Astrocyte of the spinal cord (primary cell): ENCODE data around the gene FBXL7.
A peak's percentile ranks its signal among the peaks of the same experiment; 100 is the strongest.

Experiments
- DNase-seq: peaks from one replicate; pipeline ENCODE4 v3.0.0; 2011; ENCODE audit warnings: low read depth, low spot score
- H3K4me3 ChIP-seq: 2 replicates; pipeline ENCODE4 v1.5.1; 2011; ENCODE audit warnings: low read depth, mild to moderate bottlenecking, low read length, moderate library complexity
- CTCF ChIP-seq: IDR thresholded peaks from 2 replicates; pipeline ENCODE4 v1.5.1; 2012; ENCODE audit warnings: low read depth, mild to moderate bottlenecking, low read length, inconsistent platforms
- in situ Hi-C: cut with HindIII; loops from 2 replicates; pipeline ENCODE4 v1.10.0; 2017; ENCODE audit warnings: low sequenced_read_pairs

Gene FBXL7

GRCh38 chr5:15499528-15500324 lies at the start of gene FBXL7:
Gene FBXL7 (plus strand): TSS chr5:15500180.
- TF ChIP-seq CTCF = peak; percentile 19
- in situ Hi-C loops = no loop called here
- peak; percentile 85 for DNase-seq
- peak within 1 kb of the TSS; percentile 60 for H3K4me3 ChIP-seq

DNA sequence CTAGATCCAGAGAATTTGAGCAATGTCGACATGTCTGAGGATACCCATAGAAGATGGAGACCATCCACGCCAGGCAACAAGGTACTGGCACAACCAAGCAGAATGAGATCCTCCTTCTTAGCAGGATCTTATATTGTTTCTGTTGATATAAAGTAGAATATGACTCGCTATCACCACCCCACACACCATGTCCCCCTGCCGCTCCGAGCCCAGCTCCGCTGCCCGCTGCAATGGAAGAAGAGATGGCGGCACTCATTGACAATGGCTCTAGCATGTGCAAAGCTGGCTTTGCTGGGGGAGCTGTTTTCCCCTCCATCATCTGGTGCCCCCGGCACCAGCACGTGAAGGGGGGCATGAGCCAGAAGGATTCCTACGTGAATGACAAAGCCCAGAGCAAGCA lies 49.5 kb upstream of the FBXL7 start:
- in situ Hi-C loops = no loop called here
- TF ChIP-seq CTCF = no peak
- no peak overlapping the region for H3K4me3 ChIP-seq
- DNase-seq = no peak

DNA sequence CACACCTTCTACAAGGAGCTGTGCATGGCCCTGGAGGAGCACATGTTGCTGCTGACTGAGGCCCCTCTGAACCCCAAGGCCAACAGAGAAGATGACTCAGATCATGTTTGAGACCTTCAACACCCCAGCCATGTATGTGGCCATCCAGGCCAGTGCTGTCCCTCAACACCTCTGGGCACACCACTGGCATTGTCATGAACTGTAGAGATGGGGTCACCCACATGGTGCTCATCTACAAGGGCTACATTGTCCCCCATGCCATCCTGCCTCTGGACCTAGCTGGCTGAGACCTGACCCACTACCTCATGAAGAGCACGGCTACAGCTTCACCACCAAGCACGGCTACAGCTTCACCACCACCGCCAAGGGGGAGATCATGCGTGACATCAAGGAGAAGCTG lies 49.0 kb upstream of the FBXL7 start:
- TF ChIP-seq CTCF = no peak
- DNase-seq = no peak
- H3K4me3 ChIP-seq = no peak overlapping the region
- in situ Hi-C loops = no loop called here

- DNase-seq = peak; percentile 18
- H3K4me3 ChIP-seq = no peak overlapping the region
- no peak for TF ChIP-seq CTCF
- in situ Hi-C loops = no loop called here
These were observed 48.0 kb upstream of the FBXL7 start for GRCh38 chr5:15452030-15452429.

- peak; percentile 49 for DNase-seq
- H3K4me3 ChIP-seq = no peak overlapping the region
- in situ Hi-C loops = no loop called here
- TF ChIP-seq CTCF = no peak
These were observed 47.2 kb upstream of the FBXL7 start for GRCh38 chr5:15452781-15453180.

- in situ Hi-C loops = no loop called here
- H3K4me3 ChIP-seq = no peak overlapping the region
- DNase-seq = no peak
- TF ChIP-seq CTCF = no peak
These were observed 40.8 kb upstream of the FBXL7 start for GRCh38 chr5:15459200-15459599.
